Sciatic nerve (tissue), 2 donors: ENCODE measurements around the gene LNP1. TPM values are rescaled to one million over a fixed set of nuclear protein-coding genes. Genes with fewer than 3 reads are reported as not detected.

Source experiments
- ATAC-seq: fragments of 200-7000 bp; cut with Tn5 transposase; one replicate; pipeline ENCODE4 v1.9.1; 2020; ENCODE audit warnings: mild to moderate bottlenecking, moderate library complexity
- DNase-seq: peaks from one replicate; pipeline ENCODE4 v3.0.0-alpha.2; 2020; ENCODE audit warnings: low spot score
- intact Hi-C: fragments of 100-400 bp; cut with DNase I; formaldehyde crosslinking; loops from one replicate; pipeline ENCODE4 v1.14.2; 2022
- total RNA-seq: library from RNA; stranded (reverse); fragmentation: NEBNext Ultra II Directional; extraction: Animal tissue kit (Norgen Biotek cat#: 25700); gene quantifications from one replicate; pipeline ENCODE4 v1.2.1, GENCODE V29; 2021
- donor health status: DM: no; HTN: no; CAD: no.
- donor health status: DM: no; HTN: no; CAD: no.

Gene LNP1
- total RNA-seq, 1 donor from 2014 or later = 3.4 TPM

GRCh38 chr3:100395679-100396431 lies 5.5 kb upstream of the LNP1 start:
- intact Hi-C loops = no loop called here
- DNase-seq = no peak
- ATAC-seq = no peak

- ATAC-seq (no peak), DNase-seq (no peak)
- intact Hi-C loops = no loop called here
Observed at GRCh38 chr3:100396967-100397366, 4.4 kb upstream of the LNP1 start.

GRCh38 chr3:100399341-100400071 lies 1.8 kb upstream of the LNP1 start:
- intact Hi-C loops = no loop called here
- ATAC-seq (no peak), DNase-seq (no peak)

- intact Hi-C loops = no loop called here
- DNase-seq = no peak
- no peak for ATAC-seq
Observed at GRCh38 chr3:100400419-100400779, 940 bp upstream of the LNP1 start.

- ATAC-seq = peak; percentile 27
- DNase-seq = peak; percentile 59
- intact Hi-C loops = no loop called here
Observed at GRCh38 chr3:100401674-100402041, 319 bp downstream of the LNP1 start.

- intact Hi-C loops = no loop called here
Observed at GRCh38 chr3:100402256-100402655, 917 bp downstream of the LNP1 start.

GRCh38 chr3:100402891-100403290 lies 1.6 kb downstream of the LNP1 start:
- ATAC-seq = no peak
- intact Hi-C loops = no loop called here
- no peak for DNase-seq

More at GRCh38 chr3:100402256-100402655, 917 bp downstream of the LNP1 start:
- DNase-seq (no peak), ATAC-seq (no peak)

- no peak for DNase-seq
- intact Hi-C loops = no loop called here
- ATAC-seq = no peak
Observed at GRCh38 chr3:100403362-100404249, 2.3 kb downstream of the LNP1 start.

GRCh38 chr3:100404250-100404548 lies 2.9 kb downstream of the LNP1 start:
- ATAC-seq (no peak), DNase-seq (no peak)
- intact Hi-C loops = no loop called here

GRCh38 chr3:100407164-100407563 lies 5.8 kb downstream of the LNP1 start:
- ATAC-seq = no peak
- DNase-seq = no peak
- intact Hi-C loops = no loop called here

- no peak for ATAC-seq
- intact Hi-C loops = no loop called here
- DNase-seq = no peak
Observed at GRCh38 chr3:100407977-100408532, 6.7 kb downstream of the LNP1 start.

- DNase-seq = no peak
- intact Hi-C loops = no loop called here
- ATAC-seq = no peak
Observed at GRCh38 chr3:100411091-100411982, 10.0 kb downstream of the LNP1 start.

GRCh38 chr3:100412912-100413590 lies 11.7 kb downstream of the LNP1 start:
- DNase-seq = no peak
- intact Hi-C loops = no loop called here
- ATAC-seq = no peak

- ATAC-seq (no peak), DNase-seq (no peak)
- intact Hi-C loops = no loop called here
Observed at GRCh38 chr3:100413613-100414012, 12.3 kb downstream of the LNP1 start.

GRCh38 chr3:100416176-100416575 lies 14.8 kb downstream of the LNP1 start:
- intact Hi-C loops = no loop called here
- DNase-seq = no peak
- ATAC-seq = no peak

- ATAC-seq (no peak), DNase-seq (no peak)
- intact Hi-C loops = no loop called here
Observed at GRCh38 chr3:100416863-100417262, 15.5 kb downstream of the LNP1 start.

- no peak for ATAC-seq
- no peak for DNase-seq
- intact Hi-C loops = no loop called here
Observed at GRCh38 chr3:100419406-100419805, 18.1 kb downstream of the LNP1 start.

- no peak for ATAC-seq
- intact Hi-C loops = no loop called here
- DNase-seq = no peak
Observed at GRCh38 chr3:100420885-100421284, 19.5 kb downstream of the LNP1 start.
